ENCODE results near the gene CD93.

GRCh38 chr20:23122796-23123655 is 36.9 kb upstream of the CD93 start:
- no peak for TF ChIP-seq CTCF (IDR thresholded peaks at IDR 0.05)
- TF ChIP-seq POLR2A (IDR thresholded peaks at IDR 0.05) = no peak
